Transverse colon (tissue), 4 donors: Measurements from ENCODE around the gene ETV6.
A peak's percentile ranks its signal among the peaks of the same experiment; 100 is the strongest.

Source experiments
- CTCF ChIP-seq, 5 experiments: fragments of 200-600 bp in 3 of 5; fragments of 450-650 bp in 2 of 5; sonication (generic) in 3 of 5; IDR thresholded peaks; 1 replicate in 2 of 5; 2 replicates in 3 of 5; pipeline ENCODE4 v1.5.1; 2016 to 2017; ENCODE audit warnings: antibody characterized with exemption in 5 of 5, inconsistent platforms in 3 of 5, mild to moderate bottlenecking in 2 of 5, moderate library complexity in 1 of 5
- POLR2A ChIP-seq: fragments of 450-650 bp; IDR thresholded peaks from one replicate; pipeline ENCODE4 v1.6.1; 2016; ENCODE audit warnings: antibody characterized with exemption, mild to moderate bottlenecking, moderate library complexity
- POLR2AphosphoS5 ChIP-seq, 3 donors: sonication (generic); formaldehyde crosslinking; IDR thresholded peaks; one replicate each; pipeline ENCODE4 v1.6.1; 2016; ENCODE audit warnings: antibody characterized with exemption in 3 of 3

DNA sequence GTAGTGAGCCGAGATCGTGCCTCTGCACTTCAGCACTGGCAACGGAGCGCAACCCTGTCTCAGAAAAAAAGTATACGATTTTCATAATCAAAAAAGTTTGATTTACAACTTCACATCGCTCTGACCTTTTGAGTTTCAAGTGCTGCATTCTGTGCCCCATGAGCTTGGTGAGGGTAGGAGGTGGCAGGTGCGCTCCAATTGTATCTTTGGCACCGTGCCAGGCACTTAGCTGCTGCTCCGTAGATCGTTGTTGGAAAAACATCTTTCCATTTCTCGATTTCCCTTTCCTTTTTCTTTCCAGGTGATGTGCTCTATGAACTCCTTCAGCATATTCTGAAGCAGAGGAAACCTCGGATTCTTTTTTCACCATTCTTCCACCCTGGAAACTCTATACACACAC is 203.7 kb downstream of the ETV6 start:
- no peak for TF ChIP-seq POLR2A
- TF ChIP-seq CTCF (IDR thresholded peaks at IDR 0.05): no peak
- peak in 1 of 3 donors; percentile 27 for TF ChIP-seq POLR2AphosphoS5 (IDR thresholded peaks at IDR 0.05)
